ENCODE measurements around the gene RFTN1.

Gene RFTN1

DNA sequence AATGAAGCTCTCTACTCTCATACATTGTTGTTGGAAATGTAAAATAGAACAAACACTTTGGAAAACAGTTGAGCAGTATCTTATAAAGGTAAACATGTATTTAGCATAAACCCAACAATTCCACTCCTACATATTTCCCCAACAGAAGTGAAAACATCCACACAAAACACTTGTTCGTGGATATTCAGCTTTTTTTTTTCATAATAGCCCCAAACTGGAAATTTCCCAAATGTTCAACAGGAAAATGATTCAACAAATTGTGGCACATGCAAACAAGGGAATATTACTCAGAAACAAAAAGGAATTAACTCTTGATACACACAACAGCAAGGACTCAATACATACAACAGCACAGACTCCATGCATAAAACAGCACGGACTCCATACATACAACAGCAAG, 28.5 kb downstream of the RFTN1 start:
- Mint-ChIP-seq H3K36me3 (ENCODE audit: insufficient read depth) (peaks cover 8% of the 10 kb centered on the region), H3K27me3 (no peaks in the 10 kb centered on the region), H3K9me3 (no peaks in the 10 kb centered on the region), H3K4me3 (no peak overlapping the region), H3K4me1 (ENCODE audit: low read depth in 2 of 2) (peaks cover 41 to 56% of the 10 kb centered on the region in 2 donors), H3K27ac (peak overlapping the region; percentile 41 to 57)
- ATAC-seq (replicated peaks) (no peak), DNase-seq (no peak)

DNA sequence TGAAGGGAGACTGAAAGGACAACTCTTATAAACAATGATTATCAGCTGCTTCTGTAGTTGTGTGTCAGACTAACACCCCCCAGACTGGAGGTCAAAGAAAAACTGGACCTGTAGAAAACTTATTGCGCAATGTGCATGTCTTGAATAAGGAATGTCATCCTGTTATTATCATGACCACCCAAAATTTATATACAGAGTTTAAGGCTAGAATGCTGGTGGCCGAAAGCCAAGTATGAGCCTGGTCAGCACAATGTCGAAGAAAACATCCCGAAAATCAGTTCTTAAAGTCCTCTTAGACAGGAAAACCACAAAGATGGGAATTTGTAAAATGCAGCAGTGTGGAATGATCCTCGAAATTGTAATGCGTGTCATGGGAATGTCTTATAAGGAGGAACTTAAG, 29.3 kb downstream of the RFTN1 start:
- Mint-ChIP-seq H3K27ac (peak overlapping the region; percentile 78 to 87), H3K4me1 (ENCODE audit: low read depth in 2 of 2) (peaks cover 39 to 58% of the 10 kb centered on the region in 2 donors), H3K9me3 (no peaks in the 10 kb centered on the region), H3K36me3 (ENCODE audit: insufficient read depth) (peaks cover 6% of the 10 kb centered on the region), H3K27me3 (no peaks in the 10 kb centered on the region), H3K4me3 (no peak overlapping the region)
- ATAC-seq (replicated peaks) (no peak), DNase-seq (no peak)

DNA sequence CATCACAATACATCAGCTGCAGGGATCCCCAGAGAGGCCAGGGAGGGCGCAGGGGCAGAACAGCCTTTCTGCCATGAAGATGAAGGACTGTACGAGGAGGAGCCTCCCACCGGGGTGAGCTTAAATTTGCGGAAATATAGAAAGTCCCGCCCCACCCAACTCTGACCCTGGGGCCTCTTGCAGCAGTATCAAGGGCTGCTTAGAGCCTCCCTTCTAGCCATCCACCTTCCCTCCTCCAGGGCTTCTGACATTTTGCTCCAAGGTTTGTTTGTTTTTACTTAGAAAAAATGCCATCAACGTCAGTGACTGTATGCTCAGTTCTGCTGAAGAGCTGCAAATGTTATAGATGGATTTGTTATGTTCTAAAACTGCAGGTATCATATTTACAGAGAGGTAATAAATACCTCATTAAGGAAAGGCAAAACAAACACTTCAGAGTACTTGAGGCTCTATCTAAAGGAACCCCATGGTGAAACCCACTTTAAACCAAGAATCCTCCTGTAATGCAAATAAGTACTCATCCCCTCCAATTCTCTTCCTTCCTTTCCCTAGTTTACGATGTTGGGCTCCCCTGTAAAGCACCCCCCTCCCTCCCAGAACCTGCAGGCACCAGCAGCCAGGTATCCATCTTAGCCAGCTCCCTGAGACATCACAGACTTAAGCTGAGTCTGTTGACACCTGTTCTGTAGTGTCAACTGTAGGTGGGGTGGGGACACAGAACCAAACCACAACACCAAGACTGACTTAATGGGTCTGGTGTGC, 30.5 kb downstream of the RFTN1 start:
- Mint-ChIP-seq H3K27me3 (no peaks in the 10 kb centered on the region), H3K4me3 (peak overlapping the region; percentile 71 to 72), H3K36me3 (ENCODE audit: insufficient read depth) (peaks cover 3% of the 10 kb centered on the region), H3K9me3 (no peaks in the 10 kb centered on the region), H3K4me1 (ENCODE audit: low read depth in 2 of 2) (peaks cover 37 to 66% of the 10 kb centered on the region in 2 donors), H3K27ac (peak overlapping the region; percentile 78 to 87)
- ATAC-seq (replicated peaks) (peak; percentile 82), DNase-seq (peak in 2 of 3 experiments; percentile 13 to 15)

DNA sequence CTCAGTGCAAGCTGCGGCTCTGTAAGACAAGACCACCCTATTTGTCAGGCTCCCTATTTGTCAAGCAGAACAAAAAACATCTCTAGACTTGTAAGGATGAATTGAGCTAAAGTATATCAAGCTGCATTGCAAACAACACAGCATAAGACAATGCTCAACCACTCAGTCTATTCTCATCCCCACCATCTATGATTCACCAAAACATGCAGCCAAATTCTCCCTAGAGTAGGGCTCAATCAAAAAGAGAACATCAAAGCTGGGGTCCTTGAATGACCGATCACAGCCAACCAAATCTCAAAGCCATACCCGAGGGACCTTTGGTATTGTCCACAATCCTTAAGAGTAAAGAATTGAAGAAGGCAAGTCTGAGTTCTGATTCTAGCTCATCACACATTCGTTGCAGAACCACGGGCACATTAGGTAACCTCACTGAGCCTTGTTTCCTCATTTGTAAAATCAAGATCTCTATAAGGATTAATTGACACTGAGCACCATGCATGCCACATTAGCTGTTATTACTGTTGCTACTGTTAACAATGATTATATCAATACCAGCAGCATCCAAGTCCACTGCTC, 31.2 kb downstream of the RFTN1 start:
- DNase-seq (no peak), ATAC-seq (replicated peaks) (peak; percentile 24)
- Mint-ChIP-seq H3K4me1 (ENCODE audit: low read depth in 2 of 2) (peaks cover 38 to 68% of the 10 kb centered on the region in 2 donors), H3K9me3 (peaks cover 0 to 1% of the 10 kb centered on the region in 2 donors), H3K27ac (peak overlapping the region; percentile 78 to 87), H3K27me3 (no peaks in the 10 kb centered on the region), H3K36me3 (ENCODE audit: insufficient read depth) (peaks cover 3% of the 10 kb centered on the region), H3K4me3 (peak overlapping the region; percentile 71 to 72)

DNA sequence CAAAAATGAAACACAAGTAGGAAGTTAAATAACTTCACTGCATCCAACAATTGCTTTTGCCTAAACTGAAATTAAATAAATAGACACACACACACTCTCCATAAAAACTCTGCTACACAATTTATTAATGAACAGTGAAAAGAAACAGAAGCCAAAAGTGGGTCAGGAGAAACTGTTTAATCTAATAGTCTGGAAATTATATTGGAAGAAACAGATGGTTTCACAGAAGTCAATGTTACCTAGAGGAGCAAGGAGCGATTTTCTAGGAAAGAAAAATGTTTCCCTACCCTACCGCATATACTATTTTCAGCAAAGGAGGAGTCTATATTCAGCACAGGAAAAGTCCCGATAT, 32.0 kb downstream of the RFTN1 start:
- ATAC-seq (replicated peaks) (no peak), DNase-seq (no peak)
- Mint-ChIP-seq H3K4me3 (peak overlapping the region; percentile 47 to 71), H3K4me1 (ENCODE audit: low read depth in 2 of 2) (peaks cover 41 to 75% of the 10 kb centered on the region in 2 donors), H3K27me3 (no peaks in the 10 kb centered on the region), H3K36me3 (ENCODE audit: insufficient read depth) (peaks cover 7% of the 10 kb centered on the region), H3K27ac (peak overlapping the region; percentile 78 to 87), H3K9me3 (peaks cover 0 to 2% of the 10 kb centered on the region in 2 donors)

DNA sequence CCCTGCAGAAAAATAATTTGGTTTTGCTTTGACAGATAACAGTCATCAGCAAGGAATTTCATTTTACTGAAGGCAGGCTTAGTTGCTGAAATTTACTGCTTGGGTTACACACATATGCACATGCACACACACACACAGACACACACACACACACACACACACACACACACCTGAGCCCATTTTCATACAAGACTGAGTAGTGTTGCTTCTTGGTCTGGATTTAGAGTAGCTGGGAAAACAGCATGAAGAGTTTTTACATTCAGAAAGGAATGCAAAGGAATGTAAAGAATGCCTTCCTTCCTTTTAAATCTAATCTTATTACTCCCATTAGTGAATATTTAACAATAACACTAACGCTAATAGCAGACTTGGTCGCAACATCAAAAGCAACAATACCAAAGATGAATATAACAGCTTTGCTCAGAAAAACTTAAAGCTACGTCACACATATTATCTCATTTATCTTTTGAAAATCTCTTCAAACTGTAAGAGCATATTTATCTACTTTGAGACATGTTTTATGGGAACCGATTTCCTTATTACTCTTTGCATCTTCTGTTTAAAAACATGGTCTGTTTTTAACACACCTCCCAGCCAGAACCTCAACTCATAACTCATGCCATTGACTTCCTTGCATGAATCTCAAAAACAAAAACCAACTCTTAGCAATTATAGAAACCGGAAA, 32.5 kb downstream of the RFTN1 start:
- Mint-ChIP-seq H3K9me3 (peaks cover 0 to 2% of the 10 kb centered on the region in 2 donors), H3K36me3 (ENCODE audit: insufficient read depth) (peaks cover 7% of the 10 kb centered on the region), H3K4me1 (ENCODE audit: low read depth in 2 of 2) (peaks cover 44 to 75% of the 10 kb centered on the region in 2 donors), H3K4me3 (peak overlapping the region; percentile 47 to 71), H3K27me3 (no peaks in the 10 kb centered on the region), H3K27ac (peak overlapping the region; percentile 78 to 87)
- ATAC-seq (replicated peaks) (peak; percentile 23), DNase-seq (no peak)

DNA sequence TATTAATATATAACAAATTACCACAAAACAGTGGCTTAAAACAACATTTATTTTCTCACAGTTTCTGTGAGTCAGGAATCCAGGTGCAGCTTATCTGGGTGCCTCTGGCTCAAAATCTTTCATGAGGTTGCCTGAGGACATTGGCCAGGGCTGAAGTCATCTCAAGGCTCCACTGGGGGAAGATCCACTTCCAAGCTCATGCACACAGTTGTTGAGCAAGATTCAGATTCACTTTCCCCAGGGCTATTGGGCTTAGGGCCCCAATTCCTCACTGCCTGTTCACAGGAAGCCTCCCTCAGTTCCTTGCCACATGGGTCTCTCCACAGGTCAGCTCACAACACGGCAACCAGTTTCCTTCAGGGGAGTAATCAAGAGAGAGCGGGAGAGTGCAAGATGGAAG, 35.0 kb downstream of the RFTN1 start:
- Mint-ChIP-seq H3K27ac (peak overlapping the region in 1 of 2 donors; percentile 87), H3K36me3 (ENCODE audit: insufficient read depth) (peaks cover 14% of the 10 kb centered on the region), H3K27me3 (no peaks in the 10 kb centered on the region), H3K9me3 (peaks cover 0 to 2% of the 10 kb centered on the region in 2 donors), H3K4me1 (ENCODE audit: low read depth in 2 of 2) (peaks cover 47 to 81% of the 10 kb centered on the region in 2 donors), H3K4me3 (no peak overlapping the region)
- no peak for ATAC-seq (replicated peaks)
- no peak for DNase-seq

DNA sequence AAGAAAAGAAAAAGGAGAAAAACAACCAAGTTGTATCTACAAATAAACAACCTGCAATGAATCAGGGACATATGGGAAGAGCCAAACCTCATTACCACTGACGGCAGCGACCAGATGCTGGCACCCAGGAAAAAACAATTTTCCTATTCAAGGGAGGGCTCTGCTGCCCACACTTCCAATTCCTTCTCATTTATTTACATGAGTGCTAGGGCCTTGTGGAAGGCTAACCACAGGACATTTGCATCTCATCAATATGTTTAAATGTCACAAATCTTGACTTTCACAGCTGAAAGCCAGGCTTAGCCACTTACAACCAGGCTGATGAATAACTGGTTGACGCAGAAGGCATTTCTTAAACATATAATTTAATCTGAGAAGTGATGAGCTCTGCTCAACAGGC, 36.0 kb downstream of the RFTN1 start:
- Mint-ChIP-seq H3K4me1 (ENCODE audit: low read depth in 2 of 2) (peaks cover 38 to 79% of the 10 kb centered on the region in 2 donors), H3K9me3 (peaks cover 0 to 2% of the 10 kb centered on the region in 2 donors), H3K36me3 (ENCODE audit: insufficient read depth) (peaks cover 17% of the 10 kb centered on the region), H3K27ac (peak overlapping the region; percentile 38 to 89), H3K4me3 (no peak overlapping the region), H3K27me3 (no peaks in the 10 kb centered on the region)
- ATAC-seq (replicated peaks), result no peak
- DNase-seq, result no peak

DNA sequence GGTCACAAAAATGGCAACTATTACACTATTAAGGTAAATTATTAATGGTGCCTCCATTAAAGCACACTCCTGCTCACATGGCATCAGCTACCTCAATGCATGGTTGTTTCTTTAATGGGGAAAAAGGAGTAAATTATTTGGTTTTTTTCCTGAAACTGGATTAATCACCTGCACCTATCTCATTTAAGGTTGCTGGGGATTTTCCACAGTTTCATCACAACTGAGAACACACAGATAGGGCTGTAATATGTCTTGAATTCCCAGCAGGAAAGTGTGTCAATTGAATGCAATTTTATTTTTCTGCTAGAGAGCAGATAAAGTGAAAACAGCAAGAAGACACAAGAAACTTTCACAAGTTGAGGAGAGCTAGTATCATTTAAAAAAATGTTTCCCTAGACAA, 36.4 kb downstream of the RFTN1 start:
- Mint-ChIP-seq H3K4me1 (ENCODE audit: low read depth in 2 of 2) (peaks cover 34 to 75% of the 10 kb centered on the region in 2 donors), H3K36me3 (ENCODE audit: insufficient read depth) (peaks cover 17% of the 10 kb centered on the region), H3K4me3 (peak overlapping the region; percentile 1 to 54), H3K27me3 (no peaks in the 10 kb centered on the region), H3K9me3 (peaks cover 0 to 2% of the 10 kb centered on the region in 2 donors), H3K27ac (peak overlapping the region; percentile 38 to 89)
- DNase-seq (no peak), ATAC-seq (replicated peaks) (no peak)

DNA sequence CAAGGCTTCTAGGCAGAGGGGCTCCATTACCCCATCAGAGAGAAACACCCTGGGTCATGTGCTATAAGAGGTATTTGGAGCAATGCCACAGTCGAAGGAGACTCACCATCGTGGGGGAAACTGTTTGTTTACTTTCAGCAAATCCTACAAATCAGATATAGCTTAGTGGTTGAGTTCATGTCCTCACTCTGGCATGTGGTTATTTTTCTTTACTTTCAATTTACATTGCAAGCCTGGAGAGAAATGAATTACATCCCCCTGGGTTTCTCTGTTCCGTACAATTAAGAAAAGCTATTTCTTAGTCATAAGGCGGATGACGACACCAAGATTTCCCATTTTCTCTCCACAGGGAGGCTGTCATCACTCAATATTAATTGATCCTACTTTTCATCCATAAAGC, 36.9 kb downstream of the RFTN1 start:
- ATAC-seq (replicated peaks), result peak; percentile 83
- H3K27me3 Mint-ChIP-seq, result no peaks in the 10 kb centered on the region

DNA sequence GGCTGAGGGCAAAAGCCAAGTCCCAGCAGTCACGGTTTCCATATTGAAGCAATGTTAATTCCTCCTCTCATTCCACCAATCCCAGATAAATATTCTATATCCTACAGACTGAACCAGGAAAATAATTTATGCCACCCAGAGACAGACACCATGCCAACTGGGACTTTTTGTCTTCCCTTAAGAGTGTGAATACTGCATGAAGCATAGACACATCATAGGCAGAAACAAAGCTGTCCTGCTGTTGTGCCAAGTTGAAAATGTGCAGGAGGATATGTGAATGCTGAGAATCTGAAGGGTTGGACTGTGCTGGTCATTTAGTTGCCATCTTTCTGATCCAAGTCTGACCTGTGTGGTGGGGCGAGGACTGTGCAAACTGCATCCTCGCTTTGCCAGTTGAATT, 37.7 kb downstream of the RFTN1 start:
- ATAC-seq (replicated peaks) (no peak), DNase-seq (no peak)
- Mint-ChIP-seq H3K4me3 (peak overlapping the region in 1 of 2 donors; percentile 54), H3K4me1 (ENCODE audit: low read depth in 2 of 2) (peaks cover 23 to 63% of the 10 kb centered on the region in 2 donors), H3K27ac (peak overlapping the region; percentile 38 to 89), H3K9me3 (peaks cover 0 to 2% of the 10 kb centered on the region in 2 donors), H3K36me3 (ENCODE audit: insufficient read depth) (peaks cover 20% of the 10 kb centered on the region), H3K27me3 (no peaks in the 10 kb centered on the region)

More for the DNA sequence above, 36.9 kb downstream of the RFTN1 start:
- Mint-ChIP-seq H3K4me3 (peak overlapping the region; percentile 1 to 54), H3K9me3 (peaks cover 0 to 2% of the 10 kb centered on the region in 2 donors), H3K4me1 (ENCODE audit: low read depth in 2 of 2) (peaks cover 30 to 72% of the 10 kb centered on the region in 2 donors), H3K36me3 (ENCODE audit: insufficient read depth) (peaks cover 20% of the 10 kb centered on the region), H3K27ac (peak overlapping the region; percentile 38 to 89)
- DNase-seq, result no peak

DNA sequence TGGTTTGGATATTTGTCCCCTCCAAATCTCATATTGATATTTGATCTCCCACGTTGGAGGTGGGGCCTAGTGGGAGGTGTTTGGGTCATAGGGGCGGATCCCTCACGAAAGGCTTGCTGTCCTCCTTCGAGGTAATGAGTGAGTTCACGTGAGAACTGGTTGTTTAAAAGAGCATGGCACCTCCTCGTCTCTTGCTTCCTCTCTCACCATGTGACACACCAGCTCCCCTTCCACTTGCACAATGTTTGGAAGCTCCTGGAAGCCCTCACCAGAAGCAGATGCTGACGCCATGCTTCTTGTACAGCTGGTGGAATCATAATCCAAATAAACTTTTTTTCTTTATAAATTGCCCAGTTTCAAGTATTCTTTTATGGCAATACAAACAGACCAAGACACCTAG, 38.6 kb downstream of the RFTN1 start:
- no peak overlapping the region for H3K4me3 Mint-ChIP-seq
- peaks cover 0 to 2% of the 10 kb centered on the region in 2 donors for H3K9me3 Mint-ChIP-seq
- peaks cover 20% of the 10 kb centered on the region for H3K36me3 Mint-ChIP-seq (ENCODE audit: insufficient read depth)
- ATAC-seq (replicated peaks) (no peak), DNase-seq (no peak)
- peak overlapping the region in 1 of 2 donors; percentile 89 for H3K27ac Mint-ChIP-seq
- peaks cover 21 to 64% of the 10 kb centered on the region in 2 donors for H3K4me1 Mint-ChIP-seq (ENCODE audit: low read depth in 2 of 2)
- H3K27me3 Mint-ChIP-seq, result no peaks in the 10 kb centered on the region

DNA sequence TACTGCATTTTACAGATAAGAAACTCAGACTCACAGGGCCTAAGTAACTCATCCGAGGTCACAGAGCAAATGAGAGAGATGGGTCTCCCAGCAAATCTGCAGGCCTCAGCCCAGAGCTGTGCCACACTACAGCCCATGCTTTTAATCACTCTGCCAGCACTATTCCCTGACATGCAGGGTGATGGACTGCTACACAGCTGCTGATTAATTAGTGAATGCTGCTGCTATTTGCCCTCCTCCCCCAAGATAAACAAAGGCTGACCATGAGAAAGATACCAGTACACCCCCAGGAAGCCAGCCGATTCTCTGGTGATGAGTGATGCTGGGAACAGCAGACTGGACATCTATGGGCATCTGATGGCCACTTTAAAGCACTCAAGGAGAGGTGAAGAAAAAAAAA, 39.3 kb downstream of the RFTN1 start:
- DNase-seq (no peak), ATAC-seq (replicated peaks) (no peak)
- peak overlapping the region in 1 of 2 donors; percentile 89 for H3K27ac Mint-ChIP-seq
- H3K27me3 Mint-ChIP-seq, result no peaks in the 10 kb centered on the region
- H3K36me3 Mint-ChIP-seq (ENCODE audit: insufficient read depth), result peaks cover 22% of the 10 kb centered on the region
- H3K9me3 Mint-ChIP-seq, result peaks cover 0 to 2% of the 10 kb centered on the region in 2 donors
- peaks cover 23 to 64% of the 10 kb centered on the region in 2 donors for H3K4me1 Mint-ChIP-seq (ENCODE audit: low read depth in 2 of 2)
- no peak overlapping the region for H3K4me3 Mint-ChIP-seq
